Activated CD4-positive, alpha-beta memory T cell treated with anti-CD3 and anti-CD28 coated beads, Interleukin-2, amount 10 ng/mL, durations not matched to agents 7 days and 5 days (primary cell): Measurements from ENCODE around the gene KLHL28. TPM values are rescaled to one million over a fixed set of nuclear protein-coding genes. Genes with fewer than 3 reads are reported as not detected.

ENCODE experiments used
- CTCF ChIA-PET: fragments of 350-600 bp; sonication (Branson Sonifier 250); formaldehyde crosslinking; loops from one replicate; lab custom pipeline; 2021; ENCODE audit warnings: antibody characterized with exemption, inconsistent platforms; lab: Charles Lee
- POLR2A ChIA-PET: fragments of 350-600 bp; sonication (Branson Sonifier 250); formaldehyde crosslinking; loops from one replicate; lab custom pipeline; 2021; ENCODE audit warnings: antibody characterized with exemption; lab: Charles Lee
- DNase-seq: peaks from one replicate; pipeline ENCODE4 v3.0.0-alpha.2; 2020
- H3K27ac Mint-ChIP-seq: one replicate; pipeline ENCODE4 v1.8.0; 2021; ENCODE audit warnings: mild to moderate bottlenecking, mixed read lengths
- H3K27me3 Mint-ChIP-seq: one replicate; pipeline ENCODE4 v1.8.0; 2021; ENCODE audit warnings: mixed read lengths
- H3K36me3 Mint-ChIP-seq: one replicate; pipeline ENCODE4 v1.8.0; 2021; ENCODE audit warnings: low read depth, mixed read lengths
- H3K4me1 Mint-ChIP-seq: one replicate; pipeline ENCODE4 v1.8.0; 2021; ENCODE audit warnings: mixed read lengths
- H3K4me3 Mint-ChIP-seq: one replicate; pipeline ENCODE4 v1.8.0; 2021; ENCODE audit warnings: mild to moderate bottlenecking, mixed read lengths
- H3K9me3 Mint-ChIP-seq: one replicate; pipeline ENCODE4 v1.8.0; 2021; ENCODE audit warnings: mixed read lengths
- total RNA-seq, 2 experiments: library from RNA; stranded (reverse); gene quantifications; one replicate each; pipeline ENCODE4 v1.2.3, GENCODE V29; 2021

KLHL28 gene
- total RNA-seq, 2 experiments from 2014 or later: 19.1 to 19.8 TPM

DNA sequence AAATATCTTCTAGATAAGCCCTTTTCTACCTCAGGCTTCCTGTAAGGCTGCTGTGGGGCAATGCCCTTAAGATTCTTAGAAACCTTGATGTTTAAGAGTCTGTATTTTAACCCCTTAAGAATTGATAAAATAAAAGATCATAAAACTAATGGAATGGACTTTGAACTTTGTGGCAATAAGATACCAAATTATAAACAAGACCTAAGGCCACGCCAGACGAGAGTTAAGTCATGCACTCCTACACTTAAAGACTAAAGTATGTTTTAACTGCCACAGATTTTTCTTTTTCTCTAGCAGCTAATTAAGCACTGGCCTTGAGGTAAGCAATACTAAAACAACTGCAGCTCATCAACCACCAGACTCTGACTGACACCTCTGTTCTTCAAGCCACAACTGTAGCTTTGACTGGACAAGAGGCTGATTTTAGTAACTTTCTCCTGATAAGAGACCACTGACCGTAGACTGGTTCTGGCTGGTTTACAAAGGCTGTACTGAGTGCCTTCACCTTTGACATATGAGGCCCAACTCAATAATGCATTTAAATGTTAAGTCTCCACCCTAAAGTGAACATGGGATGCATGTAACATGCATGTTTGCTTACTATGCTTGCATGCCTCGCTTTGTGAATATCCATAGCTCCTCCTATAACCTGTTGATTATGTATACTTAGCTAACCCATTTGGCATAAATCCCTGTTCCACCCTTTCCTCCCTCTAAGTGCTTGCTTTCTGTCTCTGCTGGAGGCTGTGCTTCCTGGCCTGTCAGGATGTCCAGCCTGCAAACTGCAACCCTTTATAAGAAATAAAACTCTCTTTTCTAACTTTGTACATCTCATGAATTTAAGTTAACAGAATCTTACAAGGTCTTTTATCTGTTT, 71.9 kb downstream of the KLHL28 start:
- Mint-ChIP-seq H3K36me3 (peaks cover 6% of the 10 kb centered on the region), H3K27ac (no peak overlapping the region), H3K4me1 (peaks cover 6% of the 10 kb centered on the region), H3K9me3 (peaks cover 25% of the 10 kb centered on the region), H3K27me3 (no peaks in the 10 kb centered on the region), H3K4me3 (no peak overlapping the region)
- POLR2A ChIA-PET: no interaction called here
- CTCF ChIA-PET: no interaction called here
- DNase-seq: no peak

DNA sequence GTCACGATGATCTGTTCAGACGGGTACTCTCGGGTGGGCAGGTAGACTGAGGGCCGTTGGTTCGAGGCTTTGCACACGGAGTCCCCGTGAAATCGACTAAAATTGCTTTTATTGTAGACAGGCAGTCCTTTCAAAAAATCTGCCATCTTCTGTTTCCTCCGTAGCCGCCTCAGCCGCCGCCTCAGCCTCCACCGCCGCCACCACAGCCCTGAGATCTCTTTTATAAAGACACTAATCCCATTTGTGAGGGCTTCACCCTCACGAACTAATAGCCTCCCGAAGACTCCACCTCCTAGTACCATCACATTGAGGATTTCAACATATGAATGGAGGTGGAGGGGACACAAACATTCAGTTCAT, 74.2 kb downstream of the KLHL28 start:
- Mint-ChIP-seq H3K27me3 (peaks cover 2% of the 10 kb centered on the region), H3K27ac (no peak overlapping the region), H3K9me3 (peaks cover 21% of the 10 kb centered on the region), H3K4me3 (no peak overlapping the region), H3K4me1 (peaks cover 6% of the 10 kb centered on the region), H3K36me3 (peaks cover 6% of the 10 kb centered on the region)
- POLR2A ChIA-PET: no interaction called here
- DNase-seq: no peak
- CTCF ChIA-PET: no interaction called here

DNA sequence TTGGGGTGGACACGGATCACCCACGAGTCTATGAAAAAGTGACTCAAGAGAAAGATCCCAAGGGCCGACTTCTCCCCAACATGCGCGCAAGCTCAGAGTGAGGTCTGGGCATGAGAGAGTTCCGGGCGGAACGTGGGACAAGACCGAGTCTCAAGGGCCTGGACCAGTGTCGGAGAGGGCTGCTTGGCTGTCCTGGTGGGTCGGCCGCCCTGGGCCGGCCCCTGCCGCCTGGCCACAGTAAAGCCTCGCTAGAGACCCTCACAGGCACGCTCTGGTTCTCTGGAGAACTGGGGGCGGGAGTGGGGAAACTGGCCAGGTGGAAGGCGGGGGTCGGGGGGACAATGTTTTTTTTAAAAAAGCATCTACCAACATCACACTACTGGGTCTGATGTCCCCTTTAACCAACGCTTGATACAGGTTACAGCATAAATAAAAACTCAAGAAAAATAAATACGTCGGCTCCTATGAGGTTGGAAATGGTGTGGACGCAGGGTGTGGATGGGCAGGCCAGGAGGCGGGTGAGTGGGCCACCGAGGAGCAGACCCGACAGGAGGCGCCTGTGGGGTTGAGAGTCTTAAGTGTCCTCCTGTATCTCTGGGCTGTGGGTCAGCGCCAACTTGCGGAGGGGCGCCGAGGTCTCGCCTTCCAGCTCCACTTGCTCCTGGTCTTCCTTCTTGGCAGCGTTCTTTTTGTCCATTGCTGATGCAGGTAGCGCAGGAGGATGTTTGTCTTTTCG, 74.7 kb downstream of the KLHL28 start:
- Mint-ChIP-seq H3K36me3 (peaks cover 6% of the 10 kb centered on the region), H3K9me3 (peaks cover 23% of the 10 kb centered on the region), H3K4me3 (no peak overlapping the region), H3K4me1 (peaks cover 4% of the 10 kb centered on the region), H3K27ac (no peak overlapping the region), H3K27me3 (peaks cover 6% of the 10 kb centered on the region)
- ChIA-PET CTCF (no interaction called here), POLR2A (no interaction called here)
- no peak for DNase-seq

DNA sequence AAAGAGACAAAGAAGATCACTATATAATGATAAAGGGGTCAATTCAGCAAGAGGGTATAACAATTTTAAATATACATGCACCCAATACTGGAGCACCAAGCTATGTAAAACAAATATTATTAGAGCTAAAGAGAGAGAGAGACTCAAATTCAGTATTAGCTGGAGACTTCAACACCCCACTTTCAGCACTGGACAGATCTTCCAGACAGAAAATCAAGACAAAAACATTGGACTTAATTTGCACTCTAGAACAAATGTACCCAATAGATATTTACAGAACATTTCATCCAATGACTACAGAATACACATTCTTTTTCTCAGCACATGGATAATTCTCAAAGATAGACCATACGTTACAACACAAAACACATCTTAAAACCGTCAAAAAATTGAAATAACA, 81.0 kb downstream of the KLHL28 start:
- Mint-ChIP-seq H3K4me3 (no peak overlapping the region), H3K27ac (no peak overlapping the region), H3K36me3 (peaks cover 3% of the 10 kb centered on the region), H3K27me3 (peaks cover 7% of the 10 kb centered on the region), H3K4me1 (no peaks in the 10 kb centered on the region), H3K9me3 (peaks cover 13% of the 10 kb centered on the region)
- no peak for DNase-seq
- ChIA-PET CTCF (no interaction called here), POLR2A (no interaction called here)

Other genes starting within 250 kb of the KLHL28 start
- gene TOGARAM1, start 243 bp upstream of the KLHL28 start, total RNA-seq: 1 to 10 TPM; 6.5 to 6.6 TPM
- gene PRPF39, start 122.2 kb upstream of the KLHL28 start, total RNA-seq: 10 to 100 TPM; 35.6 to 42.7 TPM
- gene FKBP3, start 172.5 kb upstream of the KLHL28 start, total RNA-seq: 10 to 100 TPM; 54.9 to 57.7 TPM
- gene FANCM, start 174.0 kb upstream of the KLHL28 start, total RNA-seq: 10 to 100 TPM; 12.7 to 13.3 TPM